LNCaP clone FGC (cell line): Measurements from ENCODE around the gene NKAIN2.
"Not testable (repeated sequence)": the region's sequence is repeated elsewhere in the genome, so short reads cannot be mapped to it uniquely, and the experiment has no call there.

Experiments used
- DNase-seq: peaks from one replicate; pipeline ENCODE4 v3.0.0-alpha.2; 2011; ENCODE audit warnings: low read depth
- H3K4me3 ChIP-seq: 2 replicates; pipeline ENCODE4 v1.5.1; 2011; ENCODE audit warnings: mild to moderate bottlenecking, low read depth, low read length, control low read depth
- TF ChIP-seq, protein P1 (sequence below): IDR thresholded peaks from 2 replicates; pipeline ENCODE4 v1.5.1; 2012; ENCODE audit warnings: mild to moderate bottlenecking; ENCODE audit not compliant: control insufficient read depth, insufficient read depth; ENCODE audit errors: extremely low read depth

Gene NKAIN2

GRCh38 chr6:124223611-124224345, 420.1 kb downstream of the NKAIN2 start:
- TF ChIP-seq, protein P1, sequence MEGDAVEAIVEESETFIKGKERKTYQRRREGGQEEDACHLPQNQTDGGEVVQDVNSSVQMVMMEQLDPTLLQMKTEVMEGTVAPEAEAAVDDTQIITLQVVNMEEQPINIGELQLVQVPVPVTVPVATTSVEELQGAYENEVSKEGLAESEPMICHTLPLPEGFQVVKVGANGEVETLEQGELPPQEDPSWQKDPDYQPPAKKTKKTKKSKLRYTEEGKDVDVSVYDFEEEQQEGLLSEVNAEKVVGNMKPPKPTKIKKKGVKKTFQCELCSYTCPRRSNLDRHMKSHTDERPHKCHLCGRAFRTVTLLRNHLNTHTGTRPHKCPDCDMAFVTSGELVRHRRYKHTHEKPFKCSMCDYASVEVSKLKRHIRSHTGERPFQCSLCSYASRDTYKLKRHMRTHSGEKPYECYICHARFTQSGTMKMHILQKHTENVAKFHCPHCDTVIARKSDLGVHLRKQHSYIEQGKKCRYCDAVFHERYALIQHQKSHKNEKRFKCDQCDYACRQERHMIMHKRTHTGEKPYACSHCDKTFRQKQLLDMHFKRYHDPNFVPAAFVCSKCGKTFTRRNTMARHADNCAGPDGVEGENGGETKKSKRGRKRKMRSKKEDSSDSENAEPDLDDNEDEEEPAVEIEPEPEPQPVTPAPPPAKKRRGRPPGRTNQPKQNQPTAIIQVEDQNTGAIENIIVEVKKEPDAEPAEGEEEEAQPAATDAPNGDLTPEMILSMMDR, result no peak
- no peak for DNase-seq
- no peak overlapping the region for H3K4me3 ChIP-seq

DNA sequence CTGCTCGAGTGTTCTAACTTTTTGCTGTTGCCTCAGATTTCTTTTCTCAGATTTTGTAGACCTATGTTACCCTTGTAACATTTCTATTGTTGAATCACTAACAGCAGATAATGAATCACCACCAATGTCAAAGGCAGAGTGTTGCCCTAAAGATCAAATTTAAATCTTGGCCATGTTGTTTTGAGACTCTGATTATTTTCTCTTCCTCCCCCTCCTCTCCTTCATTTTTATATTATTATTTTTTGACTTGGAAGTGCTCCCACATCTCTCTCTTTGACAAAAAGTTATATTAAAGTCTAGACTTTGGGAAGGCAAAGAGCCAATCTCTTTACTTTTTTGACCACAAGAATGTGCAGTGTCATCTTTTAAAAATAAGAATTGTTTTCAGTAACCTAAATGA, 422.7 kb downstream of the NKAIN2 start:
- no peak overlapping the region for H3K4me3 ChIP-seq
- TF ChIP-seq, protein P1, result no peak
- no peak for DNase-seq

DNA sequence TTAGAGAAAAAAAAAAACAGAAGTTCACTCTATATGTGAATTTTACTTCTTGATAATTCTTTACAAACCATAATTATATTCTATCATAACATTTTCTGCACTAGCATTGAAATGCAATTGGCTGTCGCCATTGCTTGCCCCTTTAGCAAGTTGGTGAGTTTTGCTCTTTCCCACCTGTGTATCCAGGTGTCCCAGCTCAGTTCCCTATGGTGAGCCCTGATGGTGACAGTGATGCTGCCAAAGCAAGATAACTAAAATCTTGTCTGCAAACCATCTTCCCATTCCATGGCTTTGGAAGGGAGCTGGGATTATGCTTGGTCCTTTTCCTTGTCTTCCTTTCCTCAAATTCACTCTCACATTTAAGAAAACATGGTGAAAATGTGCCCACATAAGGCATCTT, 429.6 kb downstream of the NKAIN2 start:
- no peak for DNase-seq
- TF ChIP-seq, protein P1, result no peak

DNA sequence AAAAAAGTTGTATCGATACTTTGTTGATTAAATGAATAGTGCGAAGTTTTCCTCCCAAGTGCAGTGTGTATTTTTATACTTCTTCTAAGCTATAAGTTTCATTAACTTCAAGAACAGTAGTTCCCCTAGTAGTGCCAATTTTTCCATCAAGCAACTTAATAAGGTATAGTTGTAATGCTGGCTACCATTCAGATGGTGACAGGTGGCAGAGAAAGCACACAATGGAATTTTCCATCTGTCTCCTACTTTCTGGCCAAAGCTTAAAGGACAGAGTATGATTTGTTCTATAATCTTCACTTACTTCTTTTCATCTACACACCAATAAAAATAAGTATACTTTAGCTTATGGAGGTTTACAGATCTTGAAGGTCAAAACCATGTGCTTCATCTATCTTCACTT, 431.1 kb downstream of the NKAIN2 start:
- no peak for DNase-seq
- H3K4me3 ChIP-seq, result no peak overlapping the region
- TF ChIP-seq, protein P1, result no peak

More for the DNA sequence above, 429.6 kb downstream of the NKAIN2 start:
- H3K4me3 ChIP-seq, result no peak overlapping the region

DNA sequence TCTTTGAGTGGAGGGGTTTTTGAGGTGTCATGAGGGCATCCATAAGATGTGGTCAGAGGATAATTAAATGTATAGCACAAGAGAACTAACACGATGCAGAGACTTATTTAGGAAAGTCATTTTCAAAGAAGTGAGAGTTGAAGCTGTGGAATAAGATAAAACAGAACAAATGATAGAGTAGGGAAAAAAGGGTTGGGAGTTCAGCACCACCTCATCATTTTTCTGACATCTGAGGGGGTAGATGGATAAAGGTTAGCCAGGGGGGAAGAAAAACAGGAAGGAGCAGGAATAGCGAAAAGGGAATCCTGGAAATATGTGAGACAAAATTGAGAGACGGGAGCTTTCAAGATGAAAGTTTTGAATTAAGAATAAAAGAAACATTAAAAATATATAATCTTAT, 434.2 kb downstream of the NKAIN2 start:
- DNase-seq, result no peak
- H3K4me3 ChIP-seq, result no peak overlapping the region
- TF ChIP-seq, protein P1, result no peak

GRCh38 chr6:124238408-124238807, 434.7 kb downstream of the NKAIN2 start:
- not testable (repeated sequence) for H3K4me3 ChIP-seq, DNase-seq

DNA sequence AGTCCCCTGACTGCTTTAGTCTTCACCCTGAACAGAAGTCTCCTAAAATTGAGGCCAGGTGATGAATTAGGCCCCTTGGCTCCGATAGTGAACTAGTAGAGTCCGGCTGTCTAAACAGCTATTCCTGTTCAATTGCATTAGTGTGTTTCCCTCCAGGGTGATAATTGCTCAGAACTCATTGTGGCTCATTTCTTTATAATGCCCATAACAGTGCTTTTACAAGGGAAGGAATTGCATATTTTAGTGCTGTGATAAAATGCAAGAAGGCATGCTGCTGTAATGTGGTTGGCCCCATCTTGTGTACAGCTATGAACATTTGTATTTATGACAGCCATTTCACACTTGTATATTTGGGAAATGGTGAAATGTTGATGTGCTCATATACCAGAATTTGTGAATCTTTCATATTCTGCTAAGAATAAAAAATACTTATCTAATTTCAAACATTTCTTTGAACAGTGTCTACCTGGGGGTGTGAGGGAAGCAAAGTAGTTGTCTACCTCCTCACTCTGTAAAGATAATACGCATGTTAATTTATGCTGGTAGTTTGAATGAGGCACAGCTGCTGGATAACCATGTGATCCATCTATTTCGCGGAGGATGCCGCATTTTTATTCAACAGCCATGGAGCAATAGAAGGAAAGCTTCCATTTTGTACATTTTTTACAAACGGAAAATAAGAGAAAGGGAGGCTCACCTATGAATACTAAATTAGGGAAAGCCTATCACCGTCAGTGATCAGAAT, 451.4 kb downstream of the NKAIN2 start:
- H3K4me3 ChIP-seq, result no peak overlapping the region
- DNase-seq, result no peak
- TF ChIP-seq, protein P1, result no peak
